ENCODE results near the gene POLR1F. TPM values are rescaled to one million over a fixed set of nuclear protein-coding genes. Genes with fewer than 3 reads are reported as not detected.

The POLR1F gene
- total RNA-seq, 1 experiment from 2014 or later, result 22.3 TPM

DNA sequence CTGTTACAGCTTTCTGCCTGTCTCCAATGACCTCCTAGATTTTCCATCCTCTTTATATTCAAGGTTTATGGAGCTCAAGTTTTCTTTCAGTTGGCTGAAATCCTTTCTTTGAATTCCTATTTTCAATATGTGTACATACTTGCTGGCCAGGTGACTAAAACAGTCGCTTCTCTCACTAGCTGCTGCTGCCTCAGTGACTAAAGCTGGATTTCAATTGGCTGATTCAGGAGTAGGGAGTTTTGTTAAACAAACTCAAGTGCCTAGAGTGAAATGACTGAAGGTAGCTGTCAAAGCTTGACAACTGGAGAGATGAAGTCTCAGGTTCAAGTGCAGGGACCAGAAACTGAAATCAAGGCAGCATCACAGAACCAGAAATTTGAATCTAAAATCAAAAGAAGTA, 6.7 kb upstream of the POLR1F start:
- POLR2A ChIA-PET, result no interaction called here
- no peak for TF ChIP-seq NFATC4 (CRISPR knock-in tag; IDR thresholded peaks at IDR 0.05)
- no peak for TF ChIP-seq RORB (CRISPR knock-in tag; IDR thresholded peaks at IDR 0.05)
- no peak for TF ChIP-seq ELF4 (CRISPR knock-in tag; IDR thresholded peaks at IDR 0.05; ENCODE audit: low read depth)
- no peak for TF ChIP-seq NFE2L1 (CRISPR knock-in tag; IDR thresholded peaks at IDR 0.05)
- TF ChIP-seq, protein P1, sequence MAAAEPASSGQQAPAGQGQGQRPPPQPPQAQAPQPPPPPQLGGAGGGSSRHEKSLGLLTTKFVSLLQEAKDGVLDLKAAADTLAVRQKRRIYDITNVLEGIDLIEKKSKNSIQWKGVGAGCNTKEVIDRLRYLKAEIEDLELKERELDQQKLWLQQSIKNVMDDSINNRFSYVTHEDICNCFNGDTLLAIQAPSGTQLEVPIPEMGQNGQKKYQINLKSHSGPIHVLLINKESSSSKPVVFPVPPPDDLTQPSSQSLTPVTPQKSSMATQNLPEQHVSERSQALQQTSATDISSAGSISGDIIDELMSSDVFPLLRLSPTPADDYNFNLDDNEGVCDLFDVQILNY (CRISPR knock-in tag; IDR thresholded peaks at IDR 0.05), result no peak
- TF ChIP-seq SMAD4 (CRISPR knock-in tag; IDR thresholded peaks at IDR 0.05), result no peak
- no peak for TF ChIP-seq EMX1 (CRISPR knock-in tag; IDR thresholded peaks at IDR 0.05)
- TF ChIP-seq, protein P2, sequence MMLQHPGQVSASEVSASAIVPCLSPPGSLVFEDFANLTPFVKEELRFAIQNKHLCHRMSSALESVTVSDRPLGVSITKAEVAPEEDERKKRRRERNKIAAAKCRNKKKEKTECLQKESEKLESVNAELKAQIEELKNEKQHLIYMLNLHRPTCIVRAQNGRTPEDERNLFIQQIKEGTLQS (CRISPR knock-in tag; conservative IDR thresholded peaks at IDR 0.05), result no peak

DNA sequence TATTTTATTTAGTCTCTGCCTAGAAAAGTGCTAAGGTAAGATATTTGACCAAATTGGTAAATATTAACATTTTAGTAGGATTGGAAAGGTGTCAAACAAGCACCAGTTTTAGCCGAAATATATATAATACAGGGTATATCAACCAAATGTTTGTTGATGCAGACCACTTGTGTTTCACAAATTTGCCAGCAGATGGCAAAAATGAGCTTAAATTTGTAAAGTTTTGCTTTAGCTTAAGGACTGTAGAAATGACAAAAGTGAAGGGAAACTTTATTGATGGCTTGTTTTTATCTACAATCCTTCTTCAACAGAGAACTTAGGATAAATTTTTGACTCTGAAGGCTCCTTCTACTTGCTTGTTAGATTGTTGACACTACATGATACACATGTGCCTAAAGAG, 4.8 kb upstream of the POLR1F start:
- no peaks in the 10 kb centered on the region for H3K9me3 Mint-ChIP-seq
- H3K36me3 Mint-ChIP-seq, result no peaks in the 10 kb centered on the region
- CTCF ChIA-PET, result interaction anchor here (0.5 to 3.1 kb wide), 28 partner anchors 8 to 985 kb away, joined by 3 to 42 read pairs (median 4); partner anchors contain the start of genes ITGB8 and TMEM196
- peaks cover 6% of the 10 kb centered on the region for H3K27me3 Mint-ChIP-seq (ENCODE audit: low read depth)
- DNase-seq (ENCODE audit: low spot score) (peak; percentile 29), ATAC-seq (no peak)
- H3K4me1 Mint-ChIP-seq, result peaks cover 6% of the 10 kb centered on the region; the same call in 1 of the 2 replicates
- POLR2A ChIA-PET, result no interaction called here
- TF ChIP-seq NFYB (CRISPR knock-in tag; conservative IDR thresholded peaks at IDR 0.05; ENCODE audit: low read depth) (no peak), NR3C1 (CRISPR knock-in tag; conservative IDR thresholded peaks at IDR 0.05; ENCODE audit: low read depth) (no peak)
- TF ChIP-seq, protein P3, sequence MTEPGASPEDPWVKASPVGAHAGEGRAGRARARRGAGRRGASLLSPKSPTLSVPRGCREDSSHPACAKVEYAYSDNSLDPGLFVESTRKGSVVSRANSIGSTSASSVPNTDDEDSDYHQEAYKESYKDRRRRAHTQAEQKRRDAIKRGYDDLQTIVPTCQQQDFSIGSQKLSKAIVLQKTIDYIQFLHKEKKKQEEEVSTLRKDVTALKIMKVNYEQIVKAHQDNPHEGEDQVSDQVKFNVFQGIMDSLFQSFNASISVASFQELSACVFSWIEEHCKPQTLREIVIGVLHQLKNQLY (CRISPR knock-in tag; IDR thresholded peaks at IDR 0.05), result no peak
- TF ChIP-seq, protein P4, sequence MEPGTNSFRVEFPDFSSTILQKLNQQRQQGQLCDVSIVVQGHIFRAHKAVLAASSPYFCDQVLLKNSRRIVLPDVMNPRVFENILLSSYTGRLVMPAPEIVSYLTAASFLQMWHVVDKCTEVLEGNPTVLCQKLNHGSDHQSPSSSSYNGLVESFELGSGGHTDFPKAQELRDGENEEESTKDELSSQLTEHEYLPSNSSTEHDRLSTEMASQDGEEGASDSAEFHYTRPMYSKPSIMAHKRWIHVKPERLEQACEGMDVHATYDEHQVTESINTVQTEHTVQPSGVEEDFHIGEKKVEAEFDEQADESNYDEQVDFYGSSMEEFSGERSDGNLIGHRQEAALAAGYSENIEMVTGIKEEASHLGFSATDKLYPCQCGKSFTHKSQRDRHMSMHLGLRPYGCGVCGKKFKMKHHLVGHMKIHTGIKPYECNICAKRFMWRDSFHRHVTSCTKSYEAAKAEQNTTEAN (CRISPR knock-in tag; IDR thresholded peaks at IDR 0.05), result no peak
- TF ChIP-seq, protein P5, sequence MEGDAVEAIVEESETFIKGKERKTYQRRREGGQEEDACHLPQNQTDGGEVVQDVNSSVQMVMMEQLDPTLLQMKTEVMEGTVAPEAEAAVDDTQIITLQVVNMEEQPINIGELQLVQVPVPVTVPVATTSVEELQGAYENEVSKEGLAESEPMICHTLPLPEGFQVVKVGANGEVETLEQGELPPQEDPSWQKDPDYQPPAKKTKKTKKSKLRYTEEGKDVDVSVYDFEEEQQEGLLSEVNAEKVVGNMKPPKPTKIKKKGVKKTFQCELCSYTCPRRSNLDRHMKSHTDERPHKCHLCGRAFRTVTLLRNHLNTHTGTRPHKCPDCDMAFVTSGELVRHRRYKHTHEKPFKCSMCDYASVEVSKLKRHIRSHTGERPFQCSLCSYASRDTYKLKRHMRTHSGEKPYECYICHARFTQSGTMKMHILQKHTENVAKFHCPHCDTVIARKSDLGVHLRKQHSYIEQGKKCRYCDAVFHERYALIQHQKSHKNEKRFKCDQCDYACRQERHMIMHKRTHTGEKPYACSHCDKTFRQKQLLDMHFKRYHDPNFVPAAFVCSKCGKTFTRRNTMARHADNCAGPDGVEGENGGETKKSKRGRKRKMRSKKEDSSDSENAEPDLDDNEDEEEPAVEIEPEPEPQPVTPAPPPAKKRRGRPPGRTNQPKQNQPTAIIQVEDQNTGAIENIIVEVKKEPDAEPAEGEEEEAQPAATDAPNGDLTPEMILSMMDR (IDR thresholded peaks at IDR 0.05), result peak; percentile 33; the same call in 1 of the 2 replicates
- H3K4me3 Mint-ChIP-seq, result no peak overlapping the region
- no peak overlapping the region for H3K27ac Mint-ChIP-seq

More for the DNA sequence above, 6.7 kb upstream of the POLR1F start:
- no peaks in the 10 kb centered on the region for H3K9me3 Mint-ChIP-seq
- no peak for DNase-seq (ENCODE audit: low spot score)
- H3K27ac Mint-ChIP-seq, result no peak overlapping the region
- no peak for ATAC-seq
- no peaks in the 10 kb centered on the region for H3K36me3 Mint-ChIP-seq
- CTCF ChIA-PET, result interaction anchor here (2.0 to 3.1 kb wide), 2 partner anchors 33 to 937 kb away, joined by 8 to 25 read pairs; no protein-coding TSS in a partner anchor
- no peaks in the 10 kb centered on the region for H3K4me1 Mint-ChIP-seq
- peaks cover 6% of the 10 kb centered on the region for H3K27me3 Mint-ChIP-seq (ENCODE audit: low read depth)
- no peak overlapping the region for H3K4me3 Mint-ChIP-seq

DNA sequence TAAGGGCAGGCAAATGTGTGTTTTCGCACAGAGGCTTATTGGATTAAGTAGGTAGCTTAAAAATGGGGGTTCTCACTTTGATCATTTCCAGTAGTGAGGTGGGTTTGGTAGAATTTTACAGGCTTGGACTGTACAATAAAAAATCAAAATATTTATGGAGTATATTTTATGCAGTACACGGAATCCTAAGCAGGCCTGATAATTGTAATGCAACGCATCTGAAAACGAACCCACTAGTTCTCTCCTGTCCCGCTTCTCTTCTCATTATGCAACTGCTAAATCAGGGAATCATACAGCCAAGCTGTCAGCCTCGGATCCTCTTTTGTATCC, 377 bp upstream of the POLR1F start:
- Mint-ChIP-seq H3K9me3 (no peaks in the 10 kb centered on the region), H3K36me3 (no peaks in the 10 kb centered on the region), H3K27me3 (ENCODE audit: low read depth) (peaks cover 6% of the 10 kb centered on the region), H3K27ac (no peak overlapping the region; the same call in 1 of the 2 replicates), H3K4me3 (peak overlapping the region; percentile 94), H3K4me1 (peaks cover 34% of the 10 kb centered on the region)
- ATAC-seq (no peak), DNase-seq (ENCODE audit: low spot score) (no peak)
- CTCF ChIA-PET, result interaction anchor here (0.5 to 1.9 kb wide), 29 partner anchors 9 to 889 kb away, joined by 3 to 13 read pairs (median 3); partner anchors contain the start of gene TMEM196
- POLR2A ChIA-PET, result interaction anchor here (0.5 to 1.4 kb wide), 5 partner anchors 20 to 889 kb away, joined by 3 to 4 read pairs (median 3); no protein-coding TSS in a partner anchor
- TF ChIP-seq, protein P6, sequence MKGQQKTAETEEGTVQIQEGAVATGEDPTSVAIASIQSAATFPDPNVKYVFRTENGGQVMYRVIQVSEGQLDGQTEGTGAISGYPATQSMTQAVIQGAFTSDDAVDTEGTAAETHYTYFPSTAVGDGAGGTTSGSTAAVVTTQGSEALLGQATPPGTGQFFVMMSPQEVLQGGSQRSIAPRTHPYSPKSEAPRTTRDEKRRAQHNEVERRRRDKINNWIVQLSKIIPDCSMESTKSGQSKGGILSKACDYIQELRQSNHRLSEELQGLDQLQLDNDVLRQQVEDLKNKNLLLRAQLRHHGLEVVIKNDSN (CRISPR knock-in tag; IDR thresholded peaks at IDR 0.05), result no peak
- TF ChIP-seq ZBTB21 (CRISPR knock-in tag; IDR thresholded peaks at IDR 0.05; ENCODE audit: borderline replicate concordance) (no peak), OVOL2 (CRISPR knock-in tag; IDR thresholded peaks at IDR 0.05; ENCODE audit: borderline replicate concordance) (no peak), NR3C1 (CRISPR knock-in tag; conservative IDR thresholded peaks at IDR 0.05; ENCODE audit: low read depth) (no peak)
- TF ChIP-seq, protein P7, sequence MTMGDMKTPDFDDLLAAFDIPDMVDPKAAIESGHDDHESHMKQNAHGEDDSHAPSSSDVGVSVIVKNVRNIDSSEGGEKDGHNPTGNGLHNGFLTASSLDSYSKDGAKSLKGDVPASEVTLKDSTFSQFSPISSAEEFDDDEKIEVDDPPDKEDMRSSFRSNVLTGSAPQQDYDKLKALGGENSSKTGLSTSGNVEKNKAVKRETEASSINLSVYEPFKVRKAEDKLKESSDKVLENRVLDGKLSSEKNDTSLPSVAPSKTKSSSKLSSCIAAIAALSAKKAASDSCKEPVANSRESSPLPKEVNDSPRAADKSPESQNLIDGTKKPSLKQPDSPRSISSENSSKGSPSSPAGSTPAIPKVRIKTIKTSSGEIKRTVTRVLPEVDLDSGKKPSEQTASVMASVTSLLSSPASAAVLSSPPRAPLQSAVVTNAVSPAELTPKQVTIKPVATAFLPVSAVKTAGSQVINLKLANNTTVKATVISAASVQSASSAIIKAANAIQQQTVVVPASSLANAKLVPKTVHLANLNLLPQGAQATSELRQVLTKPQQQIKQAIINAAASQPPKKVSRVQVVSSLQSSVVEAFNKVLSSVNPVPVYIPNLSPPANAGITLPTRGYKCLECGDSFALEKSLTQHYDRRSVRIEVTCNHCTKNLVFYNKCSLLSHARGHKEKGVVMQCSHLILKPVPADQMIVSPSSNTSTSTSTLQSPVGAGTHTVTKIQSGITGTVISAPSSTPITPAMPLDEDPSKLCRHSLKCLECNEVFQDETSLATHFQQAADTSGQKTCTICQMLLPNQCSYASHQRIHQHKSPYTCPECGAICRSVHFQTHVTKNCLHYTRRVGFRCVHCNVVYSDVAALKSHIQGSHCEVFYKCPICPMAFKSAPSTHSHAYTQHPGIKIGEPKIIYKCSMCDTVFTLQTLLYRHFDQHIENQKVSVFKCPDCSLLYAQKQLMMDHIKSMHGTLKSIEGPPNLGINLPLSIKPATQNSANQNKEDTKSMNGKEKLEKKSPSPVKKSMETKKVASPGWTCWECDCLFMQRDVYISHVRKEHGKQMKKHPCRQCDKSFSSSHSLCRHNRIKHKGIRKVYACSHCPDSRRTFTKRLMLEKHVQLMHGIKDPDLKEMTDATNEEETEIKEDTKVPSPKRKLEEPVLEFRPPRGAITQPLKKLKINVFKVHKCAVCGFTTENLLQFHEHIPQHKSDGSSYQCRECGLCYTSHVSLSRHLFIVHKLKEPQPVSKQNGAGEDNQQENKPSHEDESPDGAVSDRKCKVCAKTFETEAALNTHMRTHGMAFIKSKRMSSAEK (CRISPR knock-in tag; IDR thresholded peaks at IDR 0.05; ENCODE audit: borderline replicate concordance), result no peak
- TF ChIP-seq, protein P8, sequence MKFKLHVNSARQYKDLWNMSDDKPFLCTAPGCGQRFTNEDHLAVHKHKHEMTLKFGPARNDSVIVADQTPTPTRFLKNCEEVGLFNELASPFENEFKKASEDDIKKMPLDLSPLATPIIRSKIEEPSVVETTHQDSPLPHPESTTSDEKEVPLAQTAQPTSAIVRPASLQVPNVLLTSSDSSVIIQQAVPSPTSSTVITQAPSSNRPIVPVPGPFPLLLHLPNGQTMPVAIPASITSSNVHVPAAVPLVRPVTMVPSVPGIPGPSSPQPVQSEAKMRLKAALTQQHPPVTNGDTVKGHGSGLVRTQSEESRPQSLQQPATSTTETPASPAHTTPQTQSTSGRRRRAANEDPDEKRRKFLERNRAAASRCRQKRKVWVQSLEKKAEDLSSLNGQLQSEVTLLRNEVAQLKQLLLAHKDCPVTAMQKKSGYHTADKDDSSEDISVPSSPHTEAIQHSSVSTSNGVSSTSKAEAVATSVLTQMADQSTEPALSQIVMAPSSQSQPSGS (CRISPR knock-in tag; IDR thresholded peaks at IDR 0.05; ENCODE audit: borderline replicate concordance, low read depth), result no peak
- TF ChIP-seq, protein P9, sequence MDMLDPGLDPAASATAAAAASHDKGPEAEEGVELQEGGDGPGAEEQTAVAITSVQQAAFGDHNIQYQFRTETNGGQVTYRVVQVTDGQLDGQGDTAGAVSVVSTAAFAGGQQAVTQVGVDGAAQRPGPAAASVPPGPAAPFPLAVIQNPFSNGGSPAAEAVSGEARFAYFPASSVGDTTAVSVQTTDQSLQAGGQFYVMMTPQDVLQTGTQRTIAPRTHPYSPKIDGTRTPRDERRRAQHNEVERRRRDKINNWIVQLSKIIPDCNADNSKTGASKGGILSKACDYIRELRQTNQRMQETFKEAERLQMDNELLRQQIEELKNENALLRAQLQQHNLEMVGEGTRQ (CRISPR knock-in tag; IDR thresholded peaks at IDR 0.05), result no peak; the same call in 1 of the 2 replicates

Data from WTC11 (cell line).